NB4 (cell line): ENCODE measurements around the gene UBE2C.

Experiments used
- CTCF ChIP-seq: IDR thresholded peaks from one replicate; pipeline ENCODE4 v1.5.1; 2012; ENCODE audit warnings: low read depth, low read length
- POLR2A ChIP-seq: IDR thresholded peaks from 2 replicates; pipeline ENCODE4 v1.6.1; 2011; ENCODE audit warnings: mild to moderate bottlenecking; ENCODE audit not compliant: insufficient read length; ENCODE audit errors: extremely low read depth

- no peak for TF ChIP-seq CTCF
- TF ChIP-seq POLR2A, result no peak
Measured at GRCh38 chr20:45828589-45828988, 16.1 kb downstream of the UBE2C start.
